Endodermal cell (in vitro differentiated cells): ENCODE data around the gene RELT. TPM values are rescaled to one million over a fixed set of nuclear protein-coding genes. Genes with fewer than 3 reads are reported as not detected.
A peak's percentile ranks its signal among the peaks of the same experiment; 100 is the strongest.

Experiments
- DNase-seq: peaks from one replicate; pipeline ENCODE4 v3.0.0-alpha.2; 2017
- H3K27ac ChIP-seq: 2 replicates; pipeline ENCODE4 v1.5.1; 2013; ENCODE audit warnings: mild to moderate bottlenecking, low read depth, low read length, moderate library complexity
- H3K27me3 ChIP-seq: 2 replicates; pipeline ENCODE4 v1.6.1; 2013; ENCODE audit warnings: mild to moderate bottlenecking, low read length, moderate library complexity; ENCODE audit not compliant: insufficient read depth, control insufficient read depth, poor library complexity, severe bottlenecking
- H3K36me3 ChIP-seq: 2 replicates; pipeline ENCODE4 v1.7.0; 2013; ENCODE audit warnings: mild to moderate bottlenecking, low read length, moderate library complexity; ENCODE audit not compliant: control insufficient read depth, insufficient read depth
- H3K4me1 ChIP-seq: one replicate; pipeline ENCODE4 v1.7.0; 2013; ENCODE audit warnings: low read length; ENCODE audit not compliant: control insufficient read depth, insufficient read depth
- H3K4me3 ChIP-seq: 2 replicates; pipeline ENCODE4 v1.5.1; 2013; ENCODE audit warnings: mild to moderate bottlenecking, low read length, moderate library complexity
- H3K9ac ChIP-seq: 2 replicates; pipeline ENCODE4 v1.6.1; 2013; ENCODE audit warnings: mild to moderate bottlenecking, low read length, moderate library complexity; ENCODE audit not compliant: poor library complexity, severe bottlenecking; ENCODE audit errors: extremely low read depth
- H3K9me3 ChIP-seq: 2 replicates; pipeline ENCODE4 v1.6.1; 2013; ENCODE audit warnings: mild to moderate bottlenecking, low read length, moderate library complexity; ENCODE audit not compliant: control insufficient read depth
- H3K27ac Mint-ChIP-seq: 2 replicates; pipeline ENCODE4 v1.8.0; 2020; ENCODE audit warnings: mixed read lengths
- H3K27me3 Mint-ChIP-seq: 2 replicates; pipeline ENCODE4 v1.8.0; 2021; ENCODE audit warnings: mild to moderate bottlenecking, mixed read lengths; ENCODE audit not compliant: insufficient read depth
- H3K36me3 Mint-ChIP-seq: 2 replicates; pipeline ENCODE4 v1.8.0; 2020; ENCODE audit warnings: low read depth, mixed read lengths
- H3K4me1 Mint-ChIP-seq: 2 replicates; pipeline ENCODE4 v1.8.0; 2020; ENCODE audit warnings: mixed read lengths
- H3K4me3 Mint-ChIP-seq: 2 replicates; pipeline ENCODE4 v1.8.0; 2020; ENCODE audit warnings: mild to moderate bottlenecking, moderate library complexity, mixed read lengths
- H3K9me3 Mint-ChIP-seq: 2 replicates; pipeline ENCODE4 v1.8.0; 2020; ENCODE audit warnings: mild to moderate bottlenecking, mixed read lengths
- WGBS, 2 experiments: methylation state at CpG; one replicate each; pipeline versions ENCODE4 v1.1.5 to v1.1.7; 2013; ENCODE audit warnings: missing lambda C conversion rate in 2 of 2, mixed read lengths in 1 of 2; ENCODE audit not compliant: insufficient coverage in 1 of 2, insufficient read length in 1 of 2; 5-methylcytosine and 5-hydroxymethylcytosine counted together
- total RNA-seq, 2 donors: library from RNA; stranded (reverse); fragmentation: NEBNext Ultra II Directional in 1 of 2; extraction: Animal tissue kit (Norgen Biotek cat#: 25700) in 1 of 2; gene quantifications; 2 replicates in 1 of 2; 3 replicates in 1 of 2; pipeline ENCODE4 v1.2.1, GENCODE V29; 2021
- TF ChIP-seq, protein P1 (sequence below): fragments of 200-600 bp; sonication (generic); conservative IDR thresholded peaks from 2 replicates; pipeline ENCODE4 v1.5.0; 2021; ENCODE audit warnings: antibody characterized with exemption, mild to moderate bottlenecking

Gene RELT
- total RNA-seq, 2 donors from 2014 or later = 6.9 to 8.9 TPM

DNA sequence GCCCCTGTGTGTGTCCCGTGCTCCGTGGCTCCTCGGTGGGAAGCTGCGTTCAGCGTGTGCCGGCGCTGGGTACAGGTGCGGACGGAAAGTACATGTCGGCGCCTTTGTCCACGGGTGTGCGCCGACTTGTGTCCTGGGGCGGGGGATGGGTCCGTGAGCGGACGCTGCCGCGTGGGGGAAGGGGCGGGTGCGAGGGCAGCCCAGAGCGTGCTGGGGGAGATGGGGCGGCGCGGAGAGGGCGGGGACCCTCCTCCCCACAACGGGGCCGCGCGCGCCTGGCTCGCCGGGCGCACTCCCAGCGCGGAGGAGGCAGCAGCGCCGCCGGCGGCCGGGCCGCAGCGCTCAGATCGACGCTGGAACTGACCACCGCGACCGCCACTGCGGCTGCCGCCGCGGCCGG lies 33.6 kb upstream of the RELT start:
- Mint-ChIP-seq H3K27me3 (peaks cover 33% of the 10 kb centered on the region), H3K4me1 (peaks cover 7% of the 10 kb centered on the region), H3K36me3 (peaks cover 9% of the 10 kb centered on the region), H3K4me3 (peak overlapping the region; percentile 51), H3K27ac (no peak overlapping the region), H3K9me3 (no peaks in the 10 kb centered on the region)
- Histone ChIP-seq H3K36me3 (no peaks in the 10 kb centered on the region), H3K27ac (no peak overlapping the region), H3K9me3 (no peaks in the 10 kb centered on the region), H3K4me1 (no peaks in the 10 kb centered on the region), H3K27me3 (peaks cover 9% of the 10 kb centered on the region), H3K9ac (no peak overlapping the region), H3K4me3 (peak overlapping the region; percentile 3)
- WGBS, 2 experiments = 11 to 22% methylated on average over 11 to 54 of the region's 54 CpGs
- DNase-seq = no peak
- TF ChIP-seq, protein P1, sequence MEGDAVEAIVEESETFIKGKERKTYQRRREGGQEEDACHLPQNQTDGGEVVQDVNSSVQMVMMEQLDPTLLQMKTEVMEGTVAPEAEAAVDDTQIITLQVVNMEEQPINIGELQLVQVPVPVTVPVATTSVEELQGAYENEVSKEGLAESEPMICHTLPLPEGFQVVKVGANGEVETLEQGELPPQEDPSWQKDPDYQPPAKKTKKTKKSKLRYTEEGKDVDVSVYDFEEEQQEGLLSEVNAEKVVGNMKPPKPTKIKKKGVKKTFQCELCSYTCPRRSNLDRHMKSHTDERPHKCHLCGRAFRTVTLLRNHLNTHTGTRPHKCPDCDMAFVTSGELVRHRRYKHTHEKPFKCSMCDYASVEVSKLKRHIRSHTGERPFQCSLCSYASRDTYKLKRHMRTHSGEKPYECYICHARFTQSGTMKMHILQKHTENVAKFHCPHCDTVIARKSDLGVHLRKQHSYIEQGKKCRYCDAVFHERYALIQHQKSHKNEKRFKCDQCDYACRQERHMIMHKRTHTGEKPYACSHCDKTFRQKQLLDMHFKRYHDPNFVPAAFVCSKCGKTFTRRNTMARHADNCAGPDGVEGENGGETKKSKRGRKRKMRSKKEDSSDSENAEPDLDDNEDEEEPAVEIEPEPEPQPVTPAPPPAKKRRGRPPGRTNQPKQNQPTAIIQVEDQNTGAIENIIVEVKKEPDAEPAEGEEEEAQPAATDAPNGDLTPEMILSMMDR = peak; percentile 46

DNA sequence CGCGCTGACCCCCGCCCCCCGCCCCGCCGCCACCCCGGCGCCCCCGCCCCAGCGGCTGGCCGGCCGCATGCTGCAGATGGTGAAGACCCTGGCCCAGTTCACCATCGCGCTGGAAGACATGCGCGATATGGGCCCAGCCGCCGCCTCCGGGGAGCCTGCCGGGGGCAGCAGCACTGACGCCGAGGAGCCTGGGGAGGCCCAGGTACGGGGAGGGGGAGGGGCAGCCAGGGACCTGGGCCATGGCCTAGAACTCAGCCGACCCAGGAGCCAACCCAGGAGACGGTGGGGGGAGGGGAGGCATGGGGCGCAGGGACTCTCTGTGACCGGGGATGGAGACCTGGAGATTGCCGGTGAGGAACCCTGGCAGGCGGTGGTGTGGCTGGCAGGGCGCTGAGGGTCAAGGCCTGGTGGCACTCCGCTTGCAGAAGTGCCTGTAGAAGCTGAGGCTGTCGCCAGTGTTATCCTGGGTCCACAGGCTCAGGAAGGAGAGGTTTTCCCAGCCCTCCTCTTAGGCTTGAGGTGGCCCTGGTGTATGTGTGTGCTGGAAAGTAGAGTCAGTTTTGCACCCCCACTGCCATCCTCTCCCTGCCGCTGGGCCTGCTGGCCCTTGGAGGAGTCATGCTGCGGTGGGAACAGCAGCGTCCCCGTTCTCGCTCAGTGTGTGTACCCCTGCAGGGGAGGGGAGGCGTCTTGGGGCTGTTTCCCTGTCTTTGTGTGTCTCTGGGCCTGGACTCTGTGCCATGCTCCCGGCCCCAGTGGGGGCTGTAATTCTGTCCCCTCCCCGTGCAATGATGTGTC lies 32.9 kb upstream of the RELT start:
- no peaks in the 10 kb centered on the region for H3K36me3 ChIP-seq
- Mint-ChIP-seq H3K27me3 (peaks cover 33% of the 10 kb centered on the region), H3K9me3 (no peaks in the 10 kb centered on the region), H3K4me1 (peaks cover 7% of the 10 kb centered on the region), H3K27ac (no peak overlapping the region), H3K4me3 (peak overlapping the region; percentile 51), H3K36me3 (peaks cover 12% of the 10 kb centered on the region)
- peaks cover 9% of the 10 kb centered on the region for H3K27me3 ChIP-seq
- no peaks in the 10 kb centered on the region for H3K9me3 ChIP-seq
- TF ChIP-seq, protein P1 = no peak
- H3K4me3 ChIP-seq = no peak overlapping the region
- DNase-seq = peak; percentile 80
- no peak overlapping the region for H3K9ac ChIP-seq
- no peaks in the 10 kb centered on the region for H3K4me1 ChIP-seq
- H3K27ac ChIP-seq = no peak overlapping the region
- WGBS, 2 experiments = 38 to 52% methylated on average over 17 to 40 of the region's 40 CpGs

DNA sequence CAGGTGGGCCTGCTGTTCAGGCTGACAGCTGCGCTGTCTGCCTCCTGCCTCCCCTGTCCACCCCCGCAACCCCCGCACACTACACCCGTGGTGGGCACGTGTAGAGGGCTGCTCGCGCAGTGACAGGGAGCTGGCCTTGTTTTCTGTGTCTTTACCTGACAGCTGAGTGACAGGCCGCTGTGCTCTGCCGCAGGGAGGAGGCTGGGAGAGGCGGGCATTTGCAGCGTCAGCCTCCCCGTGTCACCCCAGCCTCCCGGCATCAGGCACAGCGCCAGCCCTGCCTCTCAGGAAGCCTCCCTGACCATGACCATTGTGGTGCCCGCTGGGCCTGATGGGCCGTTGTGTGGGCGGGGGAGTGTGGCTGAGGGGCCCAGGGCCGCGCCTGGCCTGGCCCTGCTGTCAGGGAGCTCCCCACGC lies 32.0 kb upstream of the RELT start:
- H3K36me3 ChIP-seq = no peaks in the 10 kb centered on the region
- DNase-seq = no peak
- no peak overlapping the region for H3K27ac ChIP-seq
- H3K27me3 Mint-ChIP-seq = peaks cover 33% of the 10 kb centered on the region
- peaks cover 9% of the 10 kb centered on the region for H3K27me3 ChIP-seq
- H3K4me1 Mint-ChIP-seq = peaks cover 7% of the 10 kb centered on the region
- no peak overlapping the region for H3K4me3 Mint-ChIP-seq
- TF ChIP-seq, protein P1 = no peak
- no peak overlapping the region for H3K27ac Mint-ChIP-seq
- no peaks in the 10 kb centered on the region for H3K9me3 ChIP-seq
- H3K4me3 ChIP-seq = no peak overlapping the region
- WGBS, 2 experiments = 91 to 96% methylated on average over 14 to 20 of the region's 20 CpGs
- no peaks in the 10 kb centered on the region for H3K9me3 Mint-ChIP-seq
- peaks cover 14% of the 10 kb centered on the region for H3K36me3 Mint-ChIP-seq
- no peak overlapping the region for H3K9ac ChIP-seq
- no peaks in the 10 kb centered on the region for H3K4me1 ChIP-seq
